HG03103 (cell line): Measurements from ENCODE around the gene CXXC1.
"Not testable (repeated sequence)": the region's sequence is repeated elsewhere in the genome, so short reads cannot be mapped to it uniquely, and the experiment has no call there.

ENCODE experiments used
- ATAC-seq: cut with Tn5 transposase; IDR thresholded peaks from one replicate; pipeline ENCODE4 v1.9.1; 2021; ENCODE audit warnings: low read depth; ENCODE audit not compliant: unreplicated experiment

CXXC1 gene

DNA sequence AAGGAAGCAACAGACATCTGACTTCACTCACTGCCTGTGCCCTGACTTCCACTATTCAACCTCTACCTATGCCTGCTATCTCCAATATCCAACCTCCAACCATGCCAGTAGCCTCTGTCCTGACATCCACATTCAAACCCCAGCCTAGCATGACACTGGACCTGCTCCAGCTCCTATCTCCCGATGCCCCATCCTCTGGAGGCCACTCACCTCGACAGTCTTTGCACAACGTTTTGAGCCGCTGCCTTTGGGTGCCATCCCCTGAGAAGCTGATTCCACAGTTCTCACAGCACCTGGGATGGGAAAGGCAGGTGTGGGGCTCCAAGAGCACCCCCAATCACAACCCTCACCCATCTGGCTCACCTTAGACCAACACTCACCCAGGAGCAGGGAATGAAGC, 11.0 kb downstream of the CXXC1 start:
- no peak for ATAC-seq

DNA sequence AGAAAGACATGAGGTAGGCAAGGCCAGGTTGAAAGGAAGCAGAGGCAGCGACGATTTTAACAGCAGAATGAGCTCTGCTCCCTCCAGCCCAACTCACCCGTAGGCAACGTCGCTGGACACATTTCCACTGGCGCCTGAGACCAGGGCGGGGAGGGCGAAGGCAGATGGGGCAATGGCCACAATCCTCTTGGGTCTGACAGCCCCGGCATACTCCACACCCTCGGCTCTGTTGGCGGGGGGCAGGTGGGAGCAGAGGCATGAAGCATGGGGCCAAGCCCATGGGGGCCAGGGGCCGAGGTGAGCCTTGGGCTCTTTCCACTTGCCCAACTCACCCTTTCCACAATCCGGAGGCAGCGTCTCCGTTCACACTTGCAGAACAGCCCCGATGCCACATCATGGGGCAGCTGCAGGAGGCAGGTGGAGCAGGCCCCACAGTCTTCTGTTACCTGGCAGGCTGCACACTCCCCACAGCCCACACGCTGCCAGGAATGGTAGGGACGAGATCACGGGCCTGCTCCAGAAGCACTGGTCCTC, 11.9 kb downstream of the CXXC1 start:
- no peak for ATAC-seq

DNA sequence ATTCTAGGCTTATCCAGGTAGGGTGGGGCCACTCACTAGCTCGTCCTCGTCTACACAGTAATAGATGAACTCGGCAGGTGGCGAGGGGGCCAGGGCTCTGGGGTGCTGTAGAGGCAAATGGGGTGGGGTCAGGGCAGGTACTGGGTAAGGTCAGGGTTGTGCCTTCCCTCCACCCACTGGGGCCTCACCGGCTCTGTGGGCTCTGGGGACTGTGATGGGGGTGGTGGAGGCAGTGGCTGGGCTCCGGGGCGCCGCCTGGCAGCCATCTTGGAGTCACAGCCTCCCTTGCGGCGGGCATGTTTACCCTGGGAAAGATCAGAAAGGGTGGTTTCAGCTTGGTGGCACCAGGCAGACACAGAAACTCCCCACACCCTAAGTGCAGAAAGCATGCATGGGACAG, 12.6 kb downstream of the CXXC1 start:
- no peak for ATAC-seq

DNA sequence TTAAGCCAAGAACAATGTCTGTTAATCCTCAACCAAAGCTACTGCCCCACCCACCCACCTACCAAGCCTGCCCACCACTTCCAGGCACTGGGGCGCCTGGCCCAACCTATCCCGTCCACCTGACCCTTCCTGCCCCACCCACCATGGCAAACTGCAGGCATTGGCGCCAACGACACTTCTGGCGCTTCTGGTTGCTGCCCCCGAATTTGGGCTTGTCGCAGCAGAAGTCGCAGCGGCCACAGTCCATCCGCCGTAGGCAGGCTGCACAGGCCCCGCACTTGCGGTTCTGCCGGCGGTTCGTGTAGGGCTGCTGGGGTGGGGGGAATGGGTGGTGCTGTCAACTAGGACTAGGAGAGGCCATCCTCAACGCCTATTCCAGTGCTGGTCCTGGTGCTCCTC, 13.4 kb downstream of the CXXC1 start:
- ATAC-seq: no peak

- no peak for ATAC-seq
Measured at GRCh38 chr18:50273203-50274043, 14.1 kb downstream of the CXXC1 start.

DNA sequence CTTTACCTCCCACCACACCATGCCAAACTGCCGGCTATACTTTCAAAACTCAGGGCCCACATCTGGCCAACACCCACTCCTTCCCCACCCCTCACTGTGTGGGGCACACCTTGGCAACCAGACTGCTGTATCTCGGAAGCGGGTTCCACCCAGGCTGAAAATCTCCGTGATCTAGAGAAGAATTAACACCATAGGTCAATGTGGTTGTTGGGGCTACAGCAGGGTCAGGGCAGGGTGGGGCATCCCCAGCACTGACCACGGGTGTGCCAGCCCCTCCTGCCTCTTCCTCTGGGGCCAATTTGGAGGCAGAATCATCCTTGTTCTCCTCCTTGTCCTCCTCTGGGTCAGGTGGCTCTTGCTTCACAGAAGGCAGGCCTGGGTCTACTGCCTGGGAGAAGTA, 14.9 kb downstream of the CXXC1 start:
- ATAC-seq: no peak

DNA sequence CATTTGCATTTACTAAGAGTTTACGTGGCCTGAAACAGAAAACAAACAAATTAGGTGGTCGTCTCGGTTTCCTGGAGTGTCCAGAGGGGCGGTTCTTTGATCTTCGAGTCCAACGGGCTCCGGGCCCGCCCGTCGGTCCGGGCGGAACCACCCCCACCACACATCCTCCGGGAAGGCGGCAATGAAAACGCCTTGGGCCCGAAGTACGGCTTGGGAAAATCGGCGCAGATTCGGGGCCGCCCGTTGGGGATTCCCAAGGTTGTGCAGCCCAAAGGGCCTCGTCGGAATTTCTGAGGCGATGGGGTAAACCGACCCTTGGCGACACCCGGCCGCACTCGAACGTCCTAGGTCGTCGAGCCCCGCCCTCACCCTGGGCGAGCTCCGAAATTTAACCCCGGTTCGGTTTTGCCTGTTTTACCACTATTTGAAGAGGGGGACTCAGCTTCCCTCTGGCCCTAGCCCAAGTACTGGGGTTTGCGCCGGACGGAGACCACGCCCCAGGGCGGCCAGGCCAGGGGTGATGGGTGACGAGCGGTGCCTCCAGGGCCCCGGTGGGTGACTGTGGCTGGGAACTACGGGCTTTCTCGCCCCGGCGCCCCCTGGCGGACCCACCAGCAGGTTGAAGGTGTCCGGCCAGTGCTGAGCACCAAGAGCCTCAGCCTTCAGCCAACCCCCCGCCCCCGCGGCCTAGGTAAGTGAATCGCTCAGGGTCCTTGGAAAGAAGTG, 19.3 kb downstream of the CXXC1 start:
- peak; percentile 66 for ATAC-seq

DNA sequence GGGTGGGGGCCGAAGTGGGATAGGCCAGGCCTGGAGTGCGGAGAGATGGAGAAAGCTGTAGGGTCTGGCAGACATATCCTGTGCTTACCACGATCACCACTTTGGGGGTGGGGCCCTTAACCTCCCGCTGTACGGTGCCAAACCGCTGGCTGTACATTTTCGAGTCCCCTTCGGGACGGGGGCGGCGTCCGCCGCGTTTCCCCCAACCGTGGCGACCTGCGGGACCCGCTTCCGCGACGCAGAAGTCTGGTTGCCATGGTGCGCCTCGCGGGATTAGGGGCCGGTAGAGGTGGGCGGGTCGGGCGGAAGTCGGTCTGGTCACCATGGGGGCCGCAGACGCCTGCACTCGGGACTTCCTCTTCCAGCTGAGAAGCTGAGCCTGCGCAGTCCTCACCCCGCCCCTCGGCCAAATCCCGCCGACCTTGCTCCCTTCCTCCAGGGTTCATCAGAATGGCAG, 21.2 kb downstream of the CXXC1 start, which contains the start of gene CFAP53:
CFAP53 (minus strand) TSS at position 248 of the 457 bp plus-strand sequence; CDS start at position 157, 91 bp downstream.
- peak; percentile 83 for ATAC-seq

DNA sequence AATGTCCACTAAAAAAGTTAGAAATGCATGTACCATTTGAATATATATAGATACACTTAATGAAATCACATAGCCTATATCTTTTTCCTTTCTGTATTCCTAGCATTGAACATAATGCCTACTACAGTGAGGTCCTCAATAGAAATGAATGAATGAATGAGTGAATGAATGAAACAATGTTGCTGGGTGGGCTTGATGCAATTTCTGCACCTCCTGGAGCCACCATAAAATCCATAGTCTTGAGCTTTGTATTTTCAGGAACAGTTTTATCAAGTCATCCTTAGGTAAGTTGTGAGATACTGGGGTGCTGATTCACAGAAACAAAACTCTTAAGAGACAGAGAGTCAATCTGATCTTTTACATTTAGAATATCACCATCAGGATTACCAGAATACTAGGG, 24.5 kb downstream of the CXXC1 start:
- no peak for ATAC-seq

GRCh38 chr18:50250935-50251334, 36.6 kb downstream of the CXXC1 start:
- no peak for ATAC-seq

- ATAC-seq: no peak
Measured at GRCh38 chr18:50249576-50249975, 37.9 kb downstream of the CXXC1 start.

- no peak for ATAC-seq
Measured at GRCh38 chr18:50247561-50247960, 39.9 kb downstream of the CXXC1 start.

- ATAC-seq: not testable (repeated sequence)
Measured at GRCh38 chr18:50241768-50242167, 45.7 kb downstream of the CXXC1 start.

DNA sequence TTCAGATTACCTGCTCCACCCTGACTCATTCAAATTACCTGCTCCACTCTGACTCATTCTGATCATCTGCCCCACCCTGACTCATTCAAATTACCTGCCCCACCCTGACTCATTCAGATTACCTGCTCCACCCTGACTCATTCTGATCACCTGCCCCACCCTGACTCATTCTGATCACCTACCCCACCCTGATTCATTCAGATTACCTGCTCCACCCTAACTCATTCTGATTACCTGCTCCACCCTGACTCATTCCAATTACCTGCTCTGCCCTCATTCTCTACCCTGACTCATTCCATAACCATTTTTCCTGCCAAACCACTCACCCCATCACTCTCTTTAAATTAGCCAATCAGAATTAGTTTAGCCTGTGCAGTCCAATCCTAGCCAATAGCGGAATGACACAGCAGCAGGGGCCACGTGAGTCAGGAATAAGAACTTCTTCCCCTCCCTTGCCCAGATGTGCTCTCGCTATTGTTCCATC, 47.4 kb downstream of the CXXC1 start:
- no peak for ATAC-seq

- no peak for ATAC-seq
Measured at GRCh38 chr18:50232419-50232818, 55.1 kb downstream of the CXXC1 start.
